ENCODE results near the gene HIP1R. TPM values are rescaled to one million over a fixed set of nuclear protein-coding genes. Genes with fewer than 3 reads are reported as not detected.
A peak's percentile ranks its signal among the peaks of the same experiment; 100 is the strongest.

Gene HIP1R
- total RNA-seq, 1 donor from 2014 or later = 66.0 TPM

- H3K4me1 ChIP-seq = peaks cover 58% of the 10 kb centered on the region
- TF ChIP-seq POLR2AphosphoS5 (IDR thresholded peaks at IDR 0.05; ENCODE audit: insufficient read depth in 1 of 2, low read depth in 1 of 2) (no peak), POLR2A (IDR thresholded peaks at IDR 0.05) (no peak)
- TF ChIP-seq, protein P1, sequence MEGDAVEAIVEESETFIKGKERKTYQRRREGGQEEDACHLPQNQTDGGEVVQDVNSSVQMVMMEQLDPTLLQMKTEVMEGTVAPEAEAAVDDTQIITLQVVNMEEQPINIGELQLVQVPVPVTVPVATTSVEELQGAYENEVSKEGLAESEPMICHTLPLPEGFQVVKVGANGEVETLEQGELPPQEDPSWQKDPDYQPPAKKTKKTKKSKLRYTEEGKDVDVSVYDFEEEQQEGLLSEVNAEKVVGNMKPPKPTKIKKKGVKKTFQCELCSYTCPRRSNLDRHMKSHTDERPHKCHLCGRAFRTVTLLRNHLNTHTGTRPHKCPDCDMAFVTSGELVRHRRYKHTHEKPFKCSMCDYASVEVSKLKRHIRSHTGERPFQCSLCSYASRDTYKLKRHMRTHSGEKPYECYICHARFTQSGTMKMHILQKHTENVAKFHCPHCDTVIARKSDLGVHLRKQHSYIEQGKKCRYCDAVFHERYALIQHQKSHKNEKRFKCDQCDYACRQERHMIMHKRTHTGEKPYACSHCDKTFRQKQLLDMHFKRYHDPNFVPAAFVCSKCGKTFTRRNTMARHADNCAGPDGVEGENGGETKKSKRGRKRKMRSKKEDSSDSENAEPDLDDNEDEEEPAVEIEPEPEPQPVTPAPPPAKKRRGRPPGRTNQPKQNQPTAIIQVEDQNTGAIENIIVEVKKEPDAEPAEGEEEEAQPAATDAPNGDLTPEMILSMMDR (IDR thresholded peaks at IDR 0.05) = no peak
- no peak overlapping the region for H3K4me3 ChIP-seq
- no peaks in the 10 kb centered on the region for H3K27me3 ChIP-seq
- DNase-seq (ENCODE audit: extremely low spot score in 2 of 2) = no peak
- no peaks in the 10 kb centered on the region for H3K36me3 ChIP-seq
- H3K27ac ChIP-seq = no peak overlapping the region
- intact Hi-C loops (cut with DNase I) = loop anchor here (5.0 kb wide), 1 partner anchor 317 kb away; no protein-coding TSS in a partner anchor
- no peaks in the 10 kb centered on the region for H3K9me3 ChIP-seq
Measured at GRCh38 chr12:122839907-122840554, 4.8 kb downstream of the HIP1R start.

- peaks cover 66% of the 10 kb centered on the region for H3K4me1 ChIP-seq
- H3K9me3 ChIP-seq = no peaks in the 10 kb centered on the region
- H3K27me3 ChIP-seq = no peaks in the 10 kb centered on the region
- H3K27ac ChIP-seq = peak overlapping the region; percentile 33
- intact Hi-C loops (cut with DNase I) = loop anchor here (5.0 kb wide), 1 partner anchor 316 kb away; no protein-coding TSS in a partner anchor
- TF ChIP-seq, protein P1 (IDR thresholded peaks at IDR 0.05) = no peak
- TF ChIP-seq POLR2AphosphoS5 (IDR thresholded peaks at IDR 0.05; ENCODE audit: insufficient read depth in 1 of 2, low read depth in 1 of 2) (no peak), POLR2A (IDR thresholded peaks at IDR 0.05) (no peak)
- no peaks in the 10 kb centered on the region for H3K36me3 ChIP-seq
- DNase-seq (ENCODE audit: extremely low spot score in 2 of 2) = no peak
- H3K4me3 ChIP-seq = no peak overlapping the region
Measured at GRCh38 chr12:122840580-122841513, 5.6 kb downstream of the HIP1R start.

DNA sequence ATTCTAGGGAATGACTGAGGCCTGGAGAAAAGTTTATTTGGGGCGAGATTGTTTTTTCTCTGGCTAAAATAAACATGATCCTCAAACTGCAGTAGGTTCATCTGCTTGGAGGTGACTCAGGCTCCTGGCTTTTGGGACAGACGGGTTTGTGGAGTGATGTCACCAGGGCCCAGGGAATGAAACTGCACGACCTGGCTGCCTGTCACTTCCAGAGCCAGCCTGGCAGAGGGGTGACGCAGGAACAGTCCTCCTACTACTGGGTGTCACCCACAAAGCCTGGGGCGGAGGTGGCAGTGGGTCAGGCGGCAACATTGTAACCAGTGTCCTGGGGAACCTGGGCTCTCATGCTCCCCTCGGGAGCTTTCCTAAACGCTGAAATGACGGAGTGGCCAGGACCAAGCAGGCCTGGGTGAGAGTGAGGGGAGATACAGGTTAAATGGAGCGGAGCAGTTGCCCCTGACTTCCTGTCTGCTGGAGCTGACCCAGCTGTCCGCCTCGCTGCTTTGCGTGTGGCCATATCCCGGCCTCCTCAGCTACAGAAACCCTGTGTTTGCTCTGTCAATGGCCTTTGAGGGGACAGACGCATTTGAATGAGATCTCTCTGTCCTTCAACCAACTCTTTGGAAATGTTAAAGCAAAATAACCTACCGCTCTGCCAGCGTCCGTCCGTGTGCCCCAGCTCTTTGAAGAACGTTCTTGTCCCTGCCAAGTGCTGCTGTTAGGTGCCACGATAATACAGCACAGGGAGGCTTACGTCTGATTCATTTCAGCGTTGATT is 6.5 kb downstream of the HIP1R start:
- Histone ChIP-seq H3K4me3 (no peak overlapping the region), H3K36me3 (no peaks in the 10 kb centered on the region), H3K27me3 (no peaks in the 10 kb centered on the region), H3K27ac (peak overlapping the region; percentile 33), H3K9me3 (no peaks in the 10 kb centered on the region), H3K4me1 (peaks cover 65% of the 10 kb centered on the region)
- intact Hi-C loops (cut with DNase I) = loop anchor here (5.0 kb wide), 1 partner anchor 316 kb away; no protein-coding TSS in a partner anchor
- TF ChIP-seq POLR2A (IDR thresholded peaks at IDR 0.05) = no peak
- TF ChIP-seq, protein P1 (IDR thresholded peaks at IDR 0.05) = no peak
- TF ChIP-seq POLR2AphosphoS5 (IDR thresholded peaks at IDR 0.05; ENCODE audit: insufficient read depth in 1 of 2, low read depth in 1 of 2) = no peak
- DNase-seq (ENCODE audit: extremely low spot score in 2 of 2) = no peak

GRCh38 chr12:122842505-122843405 is 7.5 kb downstream of the HIP1R start:
- no peaks in the 10 kb centered on the region for H3K36me3 ChIP-seq
- H3K4me3 ChIP-seq = no peak overlapping the region
- intact Hi-C loops (cut with DNase I) = loop anchor here (5.0 kb wide), 1 partner anchor 315 kb away; no protein-coding TSS in a partner anchor
- no peaks in the 10 kb centered on the region for H3K9me3 ChIP-seq
- no peak for DNase-seq (ENCODE audit: extremely low spot score in 2 of 2)
- no peak overlapping the region for H3K27ac ChIP-seq
- H3K4me1 ChIP-seq = peaks cover 57% of the 10 kb centered on the region
- no peaks in the 10 kb centered on the region for H3K27me3 ChIP-seq
- no peak for TF ChIP-seq POLR2AphosphoS5 (IDR thresholded peaks at IDR 0.05; ENCODE audit: insufficient read depth in 1 of 2, low read depth in 1 of 2)
- TF ChIP-seq POLR2A (IDR thresholded peaks at IDR 0.05) = no peak
- TF ChIP-seq, protein P1 (IDR thresholded peaks at IDR 0.05) = no peak
